Measurements from ENCODE around the gene ELANE. TPM values are rescaled to one million over a fixed set of nuclear protein-coding genes. Genes with fewer than 3 reads are reported as not detected.

The ELANE gene
- total RNA-seq, 4 donors from 2014 or later: 0.95 TPM; not detected in 3

DNA sequence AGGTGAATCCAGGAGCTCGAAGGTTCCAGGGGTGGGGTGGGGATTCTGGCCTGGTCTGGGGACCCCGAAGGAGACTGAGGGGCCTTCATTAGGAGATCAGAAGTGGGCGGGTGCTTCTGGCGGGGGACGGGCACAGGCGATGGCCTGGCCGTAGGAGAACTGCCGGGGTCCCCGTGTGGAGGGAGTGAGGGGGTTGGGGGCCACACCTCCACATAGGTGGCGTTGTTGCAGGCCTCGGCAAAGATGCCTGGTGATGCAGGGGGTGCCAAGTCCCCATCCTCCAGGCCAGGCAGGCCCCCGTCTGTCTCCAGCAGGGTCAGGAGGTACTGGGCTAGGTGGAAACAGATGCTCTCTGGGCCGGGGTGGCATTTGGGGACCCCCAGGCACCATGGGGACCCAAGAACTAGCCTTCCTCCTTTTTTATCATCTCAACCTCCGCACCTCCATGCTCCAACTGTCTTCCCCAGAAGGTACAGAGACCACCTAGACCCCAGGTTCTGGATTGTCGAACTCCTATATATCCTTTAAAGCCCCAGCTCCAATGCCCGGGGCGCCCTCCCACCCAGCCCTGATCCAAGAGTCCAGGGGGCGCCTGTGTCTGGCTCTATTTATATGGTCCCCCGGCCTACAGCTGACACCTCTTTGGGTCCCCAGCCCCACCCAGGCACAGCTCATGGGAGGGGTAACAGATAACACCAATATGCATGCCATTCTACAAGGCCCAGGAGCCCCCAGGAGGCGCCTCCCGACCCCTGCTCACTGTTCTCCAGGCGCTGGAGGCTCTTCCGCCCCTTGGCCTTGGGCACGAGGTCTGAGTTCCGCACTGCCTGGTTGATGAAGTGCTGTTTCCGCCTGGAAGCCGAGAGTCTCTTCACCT is 49.4 kb downstream of the ELANE start:
- Histone ChIP-seq H3K27me3 (no peaks in the 10 kb centered on the region), H3K4me3 (no peak overlapping the region), H3K9me3 (no peaks in the 10 kb centered on the region), H3K4me1 (peaks cover 4 to 34% (median 8%) of the 10 kb centered on the region in 3 donors), H3K36me3 (peaks cover 8 to 57% (median 20%) of the 10 kb centered on the region in 3 donors), H3K27ac (no peak overlapping the region)
- TF ChIP-seq, protein P1, sequence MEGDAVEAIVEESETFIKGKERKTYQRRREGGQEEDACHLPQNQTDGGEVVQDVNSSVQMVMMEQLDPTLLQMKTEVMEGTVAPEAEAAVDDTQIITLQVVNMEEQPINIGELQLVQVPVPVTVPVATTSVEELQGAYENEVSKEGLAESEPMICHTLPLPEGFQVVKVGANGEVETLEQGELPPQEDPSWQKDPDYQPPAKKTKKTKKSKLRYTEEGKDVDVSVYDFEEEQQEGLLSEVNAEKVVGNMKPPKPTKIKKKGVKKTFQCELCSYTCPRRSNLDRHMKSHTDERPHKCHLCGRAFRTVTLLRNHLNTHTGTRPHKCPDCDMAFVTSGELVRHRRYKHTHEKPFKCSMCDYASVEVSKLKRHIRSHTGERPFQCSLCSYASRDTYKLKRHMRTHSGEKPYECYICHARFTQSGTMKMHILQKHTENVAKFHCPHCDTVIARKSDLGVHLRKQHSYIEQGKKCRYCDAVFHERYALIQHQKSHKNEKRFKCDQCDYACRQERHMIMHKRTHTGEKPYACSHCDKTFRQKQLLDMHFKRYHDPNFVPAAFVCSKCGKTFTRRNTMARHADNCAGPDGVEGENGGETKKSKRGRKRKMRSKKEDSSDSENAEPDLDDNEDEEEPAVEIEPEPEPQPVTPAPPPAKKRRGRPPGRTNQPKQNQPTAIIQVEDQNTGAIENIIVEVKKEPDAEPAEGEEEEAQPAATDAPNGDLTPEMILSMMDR (IDR thresholded peaks at IDR 0.05): no peak
- no peak for TF ChIP-seq POLR2A (IDR thresholded peaks at IDR 0.05)
- intact Hi-C loops (cut with DNase I): no loop called here
- no peak for DNase-seq
- 92 to 94% methylated on average over 10 to 12 of the region's 27 CpGs for WGBS, 2 donors

DNA sequence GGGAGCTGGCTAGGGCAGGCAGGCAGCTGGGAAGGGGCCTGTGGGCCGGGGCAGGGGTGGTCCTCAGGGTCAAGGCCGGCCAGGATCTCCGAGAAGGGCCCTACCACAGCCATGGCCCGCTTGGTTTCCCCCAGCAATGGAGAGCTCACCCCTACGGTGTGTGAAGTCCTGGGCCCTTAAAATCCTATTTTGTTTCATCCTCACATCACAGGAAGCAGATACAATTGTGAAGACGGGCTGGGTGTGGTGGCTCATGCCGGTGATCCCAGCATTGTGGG is 49.9 kb downstream of the ELANE start:
- Histone ChIP-seq H3K27ac (no peak overlapping the region), H3K4me1 (peaks cover 5 to 35% (median 8%) of the 10 kb centered on the region in 3 donors), H3K36me3 (peaks cover 8 to 52% (median 17%) of the 10 kb centered on the region in 3 donors), H3K27me3 (no peaks in the 10 kb centered on the region), H3K9me3 (no peaks in the 10 kb centered on the region), H3K4me3 (no peak overlapping the region)
- no peak for DNase-seq
- no peak for TF ChIP-seq POLR2A (IDR thresholded peaks at IDR 0.05)
- TF ChIP-seq, protein P1 (IDR thresholded peaks at IDR 0.05): no peak
- WGBS, 2 donors: 72 to 93% methylated on average over 2 to 4 of the region's 7 CpGs
- intact Hi-C loops (cut with DNase I): no loop called here

DNA sequence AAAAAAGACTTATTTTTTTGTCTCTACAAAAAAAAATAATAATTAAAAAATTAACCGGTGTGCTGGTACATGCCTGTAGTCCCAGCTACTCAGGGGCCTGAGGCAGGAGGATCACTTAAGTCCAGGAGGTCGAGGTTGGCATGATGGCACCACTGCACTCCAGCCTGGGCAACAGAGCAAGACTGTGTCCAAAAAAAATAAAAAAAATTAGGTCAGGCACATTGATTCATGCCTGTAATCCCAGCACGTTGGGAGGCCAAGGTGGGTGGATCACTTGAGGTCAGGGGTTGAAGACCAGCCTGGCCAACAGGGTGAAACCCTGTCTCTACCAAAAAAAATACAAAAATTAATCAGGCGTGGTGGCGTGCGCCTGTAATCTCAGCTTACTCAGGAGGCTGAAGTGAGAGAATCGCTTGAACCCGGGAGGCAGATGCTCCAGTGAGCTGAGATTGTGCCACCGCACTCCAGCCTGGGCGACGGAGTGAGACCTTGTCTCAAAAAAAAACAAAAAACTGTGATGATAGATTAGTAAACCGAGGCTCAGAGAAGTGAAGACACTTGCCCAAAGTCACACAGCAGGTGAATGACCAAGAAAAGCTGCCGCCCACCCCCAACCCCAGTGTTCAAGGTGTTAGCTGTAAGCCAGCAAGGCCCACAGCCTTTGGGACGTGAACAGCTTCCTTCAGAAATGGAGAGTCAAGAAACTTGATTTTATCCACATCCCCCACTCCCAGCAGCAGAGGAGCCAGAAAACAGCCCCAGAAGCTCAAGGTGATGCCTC is 50.5 kb downstream of the ELANE start:
- intact Hi-C loops (cut with DNase I): no loop called here
- Histone ChIP-seq H3K27me3 (no peaks in the 10 kb centered on the region), H3K4me1 (peaks cover 10 to 41% (median 11%) of the 10 kb centered on the region in 3 donors), H3K36me3 (peaks cover 8 to 46% (median 14%) of the 10 kb centered on the region in 3 donors), H3K27ac (peak overlapping the region in 2 of 4 donors; percentile 5), H3K4me3 (no peak overlapping the region), H3K9me3 (no peaks in the 10 kb centered on the region)
- TF ChIP-seq, protein P1 (IDR thresholded peaks at IDR 0.05): no peak
- no peak for TF ChIP-seq POLR2A (IDR thresholded peaks at IDR 0.05)
- no peak for DNase-seq
- 83 to 88% methylated on average over 14 of the region's 14 CpGs for WGBS, 2 donors

DNA sequence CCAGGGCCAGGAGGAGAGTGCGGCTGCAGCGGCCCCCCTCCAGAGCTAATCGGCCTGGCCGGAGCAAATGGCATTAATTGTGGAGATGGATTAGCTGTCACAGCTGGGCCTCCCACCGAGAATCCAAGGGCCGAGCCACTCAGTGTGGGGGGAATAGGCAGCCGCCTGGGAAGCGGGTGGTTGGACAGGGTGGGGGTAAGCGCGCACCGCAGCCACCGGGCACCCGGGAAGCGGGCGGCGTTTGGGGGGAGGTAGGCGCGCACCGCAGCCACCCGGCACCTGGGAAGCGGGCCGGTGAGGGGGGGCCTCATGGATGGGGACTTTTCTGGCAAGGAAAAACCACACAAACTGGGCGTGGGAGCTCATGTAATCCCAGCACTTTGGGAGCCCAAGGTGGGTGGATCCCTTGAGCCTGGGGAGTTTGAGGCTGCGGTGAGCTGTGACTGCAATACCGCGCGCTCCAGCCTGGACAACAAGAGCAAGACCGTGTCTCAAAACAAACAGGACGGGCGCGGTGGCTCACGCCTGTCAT is 51.2 kb downstream of the ELANE start:
- no peak for DNase-seq
- H3K27ac ChIP-seq: peak overlapping the region in 2 of 4 donors; percentile 5
- no peaks in the 10 kb centered on the region for H3K27me3 ChIP-seq
- no peaks in the 10 kb centered on the region for H3K9me3 ChIP-seq
- peaks cover 8 to 42% (median 14%) of the 10 kb centered on the region in 3 donors for H3K36me3 ChIP-seq
- TF ChIP-seq, protein P1 (IDR thresholded peaks at IDR 0.05): no peak
- TF ChIP-seq POLR2A (IDR thresholded peaks at IDR 0.05): no peak
- peaks cover 11 to 46% (median 11%) of the 10 kb centered on the region in 3 donors for H3K4me1 ChIP-seq
- 56 to 65% methylated on average over 8 to 11 of the region's 32 CpGs for WGBS, 2 donors
- intact Hi-C loops (cut with DNase I): no loop called here
- H3K4me3 ChIP-seq: peak overlapping the region in 1 of 4 donors; percentile 12

Measured in esophagus squamous epithelium (tissue), 5 donors.